Liver (tissue), 3 donors: ENCODE data around the gene OR11L1.

ENCODE experiments used
- ATF3 ChIP-seq: IDR thresholded peaks from 2 replicates; pipeline ENCODE4 v1.6.1; 2016; ENCODE audit warnings: antibody characterized with exemption
- CTCF ChIP-seq: fragments of 150-350 bp; IDR thresholded peaks from 2 replicates; pipeline ENCODE4 v1.5.1; 2017; ENCODE audit warnings: improper control_type of control experiment, low read depth, low read length; ENCODE audit not compliant: missing input control
- EGR1 ChIP-seq, 2 donors: IDR thresholded peaks; 2 replicates each; pipeline ENCODE4 v1.6.1; 2016 to 2018; ENCODE audit warnings: antibody characterized with exemption in 2 of 2, low read depth in 2 of 2
- FOXA1 ChIP-seq: IDR thresholded peaks from 2 replicates; pipeline ENCODE4 v1.6.1; 2016; ENCODE audit warnings: antibody characterized with exemption
- GABPA ChIP-seq, 2 donors: IDR thresholded peaks in 1 of 2; conservative IDR thresholded peaks in 1 of 2; 2 replicates each; pipeline ENCODE4 v1.6.1; 2016; ENCODE audit warnings: antibody characterized with exemption in 2 of 2, mild to moderate bottlenecking in 1 of 2, moderate library complexity in 1 of 2
- HNF4G ChIP-seq: IDR thresholded peaks from 2 replicates; pipeline ENCODE4 v1.6.1; 2016; ENCODE audit warnings: antibody characterized with exemption
- JUND ChIP-seq, 2 donors: IDR thresholded peaks; 2 replicates each; pipeline ENCODE4 v1.6.1; 2016; ENCODE audit warnings: antibody characterized with exemption in 2 of 2
- MAX ChIP-seq: IDR thresholded peaks from 2 replicates; pipeline ENCODE4 v1.6.1; 2016; ENCODE audit warnings: antibody characterized with exemption
- RAD21 ChIP-seq, 2 donors: IDR thresholded peaks; 2 replicates each; pipeline ENCODE4 v1.6.1; 2016; ENCODE audit warnings: antibody characterized with exemption in 2 of 2, mild to moderate bottlenecking in 2 of 2
- REST ChIP-seq: IDR thresholded peaks from 2 replicates; pipeline ENCODE4 v1.6.1; 2016; ENCODE audit warnings: antibody characterized with exemption, mild to moderate bottlenecking
- SP1 ChIP-seq: IDR thresholded peaks from 2 replicates; pipeline ENCODE4 v1.6.1; 2018; ENCODE audit warnings: antibody characterized with exemption, mild to moderate bottlenecking
- TAF1 ChIP-seq: conservative IDR thresholded peaks from 2 replicates; pipeline ENCODE4 v1.6.1; 2016; ENCODE audit warnings: antibody characterized with exemption, mild to moderate bottlenecking
- YY1 ChIP-seq: IDR thresholded peaks from 2 replicates; pipeline ENCODE4 v1.6.1; 2016; ENCODE audit warnings: antibody characterized with exemption, mild to moderate bottlenecking
- donor health status: healthy.
- donor health status: healthy.

GRCh38 chr1:247824023-247824422 is 17.7 kb downstream of the OR11L1 start, which contains the start of gene OR14A16:
- TF ChIP-seq REST (no peak), YY1 (no peak), CTCF (no peak), SP1 (no peak), RAD21 (IDR thresholded peaks at IDR 0.05) (no peak), JUND (IDR thresholded peaks at IDR 0.05) (no peak), HNF4G (no peak), MAX (no peak), EGR1 (IDR thresholded peaks at IDR 0.05; ENCODE audit: low read depth in 2 of 2) (no peak), ATF3 (no peak), TAF1 (no peak), GABPA (IDR thresholded peaks at IDR 0.05 in 1 of 2, conservative IDR thresholded peaks at IDR 0.05 in 1 of 2) (no peak), FOXA1 (no peak)
